ENCODE data around the gene NEUROD4.

- TF ChIP-seq CTCF (conservative IDR thresholded peaks at IDR 0.05): no peak
- TF ChIP-seq EZH2 (IDR thresholded peaks at IDR 0.05; ENCODE audit: low read depth): no peak
Measured at GRCh38 chr12:55041345-55042055, 21.7 kb downstream of the NEUROD4 start.
